Effector CD4-positive, alpha-beta T cell (primary cell): Measurements from ENCODE around the gene RLIM.
"Not testable (repeated sequence)": the region's sequence is repeated elsewhere in the genome, so short reads cannot be mapped to it uniquely, and the experiment has no call there.

Source experiments
- DNase-seq: peaks from one replicate; pipeline ENCODE4 v3.0.0-alpha.2; 2020
- total RNA-seq: gene quantifications from one replicate; lab custom pipeline; 2026; lab: John Stamatoyannopoulos, UW

The RLIM gene
- total RNA-seq = 344 reads per million, percentile 96 among the genes with 10 or more reads in this experiment

- peak; percentile 87 for DNase-seq
Measured at GRCh38 chrX:74614093-74614909, at the start of gene RLIM. Gene RLIM, minus strand, starts transcription at chrX:74614624. Its CDS starts 18,647 bp downstream, at chrX:74595977.

- no peak for DNase-seq
Measured at GRCh38 chrX:74656079-74656745, 41.8 kb upstream of the RLIM start.

GRCh38 chrX:74654953-74655352 is 40.5 kb upstream of the RLIM start:
- DNase-seq = not testable (repeated sequence)

GRCh38 chrX:74636749-74637314 is 22.4 kb upstream of the RLIM start:
- DNase-seq = no peak

GRCh38 chrX:74613370-74614092 is 893 bp downstream of the RLIM start:
- DNase-seq = no peak

GRCh38 chrX:74606799-74607198 is 7.6 kb downstream of the RLIM start:
- DNase-seq = no peak

GRCh38 chrX:74606342-74606741 is 8.1 kb downstream of the RLIM start:
- no peak for DNase-seq

GRCh38 chrX:74603040-74603439 is 11.4 kb downstream of the RLIM start:
- DNase-seq = no peak

- no peak for DNase-seq
Measured at GRCh38 chrX:74602142-74602541, 12.3 kb downstream of the RLIM start.

- no peak for DNase-seq
Measured at GRCh38 chrX:74593593-74593992, 20.8 kb downstream of the RLIM start.

GRCh38 chrX:74585766-74586165 is 28.7 kb downstream of the RLIM start:
- DNase-seq = no peak

- no peak for DNase-seq
Measured at GRCh38 chrX:74579597-74580198, 34.7 kb downstream of the RLIM start.

- DNase-seq = no peak
Measured at GRCh38 chrX:74578137-74578536, 36.3 kb downstream of the RLIM start.

- DNase-seq = no peak
Measured at GRCh38 chrX:74557378-74557777, 57.0 kb downstream of the RLIM start.

- DNase-seq = no peak
Measured at GRCh38 chrX:74551934-74552333, 62.5 kb downstream of the RLIM start.

- DNase-seq = peak; percentile 83
Measured at GRCh38 chrX:74550295-74550802, 64.1 kb downstream of the RLIM start.

GRCh38 chrX:74546984-74547383 is 67.4 kb downstream of the RLIM start:
- DNase-seq = no peak

GRCh38 chrX:74545880-74546523 is 68.4 kb downstream of the RLIM start:
- DNase-seq = no peak

GRCh38 chrX:74540635-74541249 is 73.7 kb downstream of the RLIM start:
- no peak for DNase-seq

GRCh38 chrX:74536832-74537371 is 77.5 kb downstream of the RLIM start:
- no peak for DNase-seq
